ENCODE data around the gene C16orf86. TPM values are rescaled to one million over a fixed set of nuclear protein-coding genes. Genes with fewer than 3 reads are reported as not detected.

Gene C16orf86
- total and polyA plus RNA-seq, 2 of the 8 experiments (the other 6 are each of a cell fraction or from before 2014, with no cell fraction given) = 1.4 to 2.3 TPM

GRCh38 chr16:67694611-67695010 is 28.0 kb downstream of the C16orf86 start (continued):
- no peak for TF ChIP-seq CHD7 (IDR thresholded peaks at IDR 0.05; ENCODE audit: insufficient replicate concordance, low read length)
- TF ChIP-seq CBX5 (IDR thresholded peaks at IDR 0.05; ENCODE audit: low read depth, low read length) = no peak
- TF ChIP-seq, protein P1, sequence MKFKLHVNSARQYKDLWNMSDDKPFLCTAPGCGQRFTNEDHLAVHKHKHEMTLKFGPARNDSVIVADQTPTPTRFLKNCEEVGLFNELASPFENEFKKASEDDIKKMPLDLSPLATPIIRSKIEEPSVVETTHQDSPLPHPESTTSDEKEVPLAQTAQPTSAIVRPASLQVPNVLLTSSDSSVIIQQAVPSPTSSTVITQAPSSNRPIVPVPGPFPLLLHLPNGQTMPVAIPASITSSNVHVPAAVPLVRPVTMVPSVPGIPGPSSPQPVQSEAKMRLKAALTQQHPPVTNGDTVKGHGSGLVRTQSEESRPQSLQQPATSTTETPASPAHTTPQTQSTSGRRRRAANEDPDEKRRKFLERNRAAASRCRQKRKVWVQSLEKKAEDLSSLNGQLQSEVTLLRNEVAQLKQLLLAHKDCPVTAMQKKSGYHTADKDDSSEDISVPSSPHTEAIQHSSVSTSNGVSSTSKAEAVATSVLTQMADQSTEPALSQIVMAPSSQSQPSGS (IDR thresholded peaks at IDR 0.05; ENCODE audit: low read length) = no peak
- TF ChIP-seq TAF1 (IDR thresholded peaks at IDR 0.05; ENCODE audit: low read depth, low read length) = no peak
- no peak for TF ChIP-seq POLR2A (IDR thresholded peaks at IDR 0.05; ENCODE audit: control extremely low read depth in 1 of 2, low read depth in 2 of 2, low read length in 2 of 2)
- TF ChIP-seq ASH2L (IDR thresholded peaks at IDR 0.05; ENCODE audit: low read length) = no peak
- TF ChIP-seq TBP (IDR thresholded peaks at IDR 0.05; ENCODE audit: low read depth, low read length) = no peak
- TF ChIP-seq KDM4A (IDR thresholded peaks at IDR 0.05; ENCODE audit: low read depth, low read length, severe bottlenecking) = no peak

Data from H1 (cell line).